IMR-90 (cell line): ENCODE data around the gene QPRT. TPM values are rescaled to one million over a fixed set of nuclear protein-coding genes. Genes with fewer than 3 reads are reported as not detected.
"Not testable (repeated sequence)": the region's sequence is repeated elsewhere in the genome, so short reads cannot be mapped to it uniquely, and the experiment has no call there.

Experiments used
- ATAC-seq: fragments of 200-7000 bp; cut with Tn5 transposase; 2 replicates; pipeline ENCODE4 v1.9.1; 2020; ENCODE audit warnings: low read depth, mild to moderate bottlenecking, moderate library complexity
- BruUV-seq: library from RNA; stranded (reverse); fragments of 400-500 nt; replicated peaks from 2 replicates; lab custom pipeline; 2021; lab: Mats Ljungman, UMichigan
- CTCF ChIA-PET: fragments of 300-600 bp; formaldehyde crosslinking; extraction: SDS; loops from one replicate; lab custom pipeline; 2021; ENCODE audit warnings: antibody characterized with exemption; lab: Yijun Ruan, JAX
- POLR2A ChIA-PET: fragments of 300-600 bp; sonication (Branson Sonifier 250); formaldehyde crosslinking; loops from one replicate; lab custom pipeline; 2022; ENCODE audit warnings: antibody characterized with exemption; ENCODE audit not compliant: unreplicated experiment; lab: Charles Lee
- DNase-seq: peaks from one replicate; pipeline ENCODE4 v3.0.0; 2013
- H2AFZ ChIP-seq: replicated peaks from 2 replicates; pipeline ENCODE3; 2013; ENCODE audit warnings: low read length, mild to moderate bottlenecking; ENCODE audit not compliant: poor library complexity
- H2AK5ac ChIP-seq: 2 replicates; pipeline ENCODE4 v1.6.1; 2013; ENCODE audit warnings: low read depth, low read length, inconsistent platforms
- H2AK9ac ChIP-seq: replicated peaks from 2 replicates; pipeline ENCODE3; 2013; ENCODE audit warnings: mild to moderate bottlenecking, low read depth, low read length, moderate library complexity; ENCODE audit not compliant: poor library complexity
- H2BK120ac ChIP-seq: 2 replicates; pipeline ENCODE4 v1.6.1; 2013; ENCODE audit warnings: low read depth, low read length, inconsistent platforms
- H2BK15ac ChIP-seq: 3 replicates; pipeline ENCODE4 v1.6.1; 2013; ENCODE audit warnings: low read depth, low read length, inconsistent platforms
- H2BK20ac ChIP-seq: 2 replicates; pipeline ENCODE4 v1.6.1; 2013; ENCODE audit warnings: low read depth, mild to moderate bottlenecking, inconsistent platforms, low read length, moderate library complexity
- H2BK5ac ChIP-seq: 2 replicates; pipeline ENCODE4 v1.6.1; 2013; ENCODE audit warnings: mild to moderate bottlenecking, low read depth, low read length, inconsistent platforms; ENCODE audit not compliant: poor library complexity, severe bottlenecking
- H3K14ac ChIP-seq: replicated peaks from 2 replicates; pipeline ENCODE4 v1.6.1; 2013; ENCODE audit warnings: low read depth, low read length, inconsistent platforms
- H3K18ac ChIP-seq: 2 replicates; pipeline ENCODE4 v1.6.1; 2013; ENCODE audit warnings: low read depth, low read length, control low read depth
- H3K23ac ChIP-seq: 2 replicates; pipeline ENCODE4 v1.6.1; 2013; ENCODE audit warnings: low read depth, low read length, inconsistent platforms
- H3K27ac ChIP-seq: 2 replicates; pipeline ENCODE4 v1.5.1; 2013; ENCODE audit warnings: mild to moderate bottlenecking, control low read depth, low read length; ENCODE audit not compliant: insufficient read depth
- H3K27me3 ChIP-seq: 2 replicates; pipeline ENCODE4 v1.6.1; 2013; ENCODE audit warnings: low read length; ENCODE audit not compliant: control insufficient read depth, insufficient read depth
- H3K36me3 ChIP-seq: 2 replicates; pipeline ENCODE4 v1.6.1; 2013; ENCODE audit warnings: low read length, mixed read lengths; ENCODE audit not compliant: control insufficient read depth, insufficient read depth
- H3K4ac ChIP-seq: 2 replicates; pipeline ENCODE4 v1.6.1; 2013; ENCODE audit warnings: low read depth, low read length, inconsistent platforms
- H3K4me1 ChIP-seq: 2 replicates; pipeline ENCODE4 v1.6.1; 2013; ENCODE audit warnings: low read length, mixed read lengths; ENCODE audit not compliant: control insufficient read depth, insufficient read depth
- H3K4me2 ChIP-seq: 2 replicates; pipeline ENCODE4 v1.6.1; 2013; ENCODE audit warnings: low read depth, mild to moderate bottlenecking, control low read depth, low read length, moderate library complexity
- H3K4me3 ChIP-seq: 2 replicates; pipeline ENCODE4 v1.5.1; 2013; ENCODE audit warnings: low read depth, mild to moderate bottlenecking, control low read depth, low read length, moderate library complexity; ENCODE audit not compliant: insufficient read depth
- H3K56ac ChIP-seq: 2 replicates; pipeline ENCODE4 v1.6.1; 2013; ENCODE audit warnings: low read length, inconsistent platforms; ENCODE audit not compliant: insufficient read depth; ENCODE audit errors: extremely low read depth
- H3K79me1 ChIP-seq, 2 experiments: 2 replicates each; pipeline ENCODE4 v1.6.1; 2013; ENCODE audit warnings: low read length in 2 of 2, inconsistent platforms in 1 of 2, low read depth in 1 of 2
- H3K9ac ChIP-seq: 2 replicates; pipeline ENCODE4 v1.6.1; 2013; ENCODE audit warnings: low read depth, low read length, control low read depth
- H3K9me1 ChIP-seq: 2 replicates; pipeline ENCODE4 v1.6.1; 2013; ENCODE audit warnings: low read length, inconsistent platforms; ENCODE audit not compliant: insufficient read depth
- H3K9me3 ChIP-seq: 2 replicates; pipeline ENCODE4 v1.6.1; 2013; ENCODE audit warnings: low read length; ENCODE audit not compliant: control insufficient read depth, insufficient read depth
- H4K20me1 ChIP-seq: 2 replicates; pipeline ENCODE4 v1.6.1; 2013; ENCODE audit warnings: low read length, inconsistent platforms; ENCODE audit not compliant: insufficient read depth
- H4K5ac ChIP-seq: 2 replicates; pipeline ENCODE4 v1.6.1; 2013; ENCODE audit warnings: mild to moderate bottlenecking, low read depth, low read length, control low read depth
- H4K8ac ChIP-seq, 2 experiments: 2 replicates each; pipeline ENCODE4 v1.6.1; 2013; ENCODE audit warnings: low read depth in 2 of 2, low read length in 2 of 2, control low read depth in 1 of 2, inconsistent platforms in 1 of 2
- H4K91ac ChIP-seq: 2 replicates; pipeline ENCODE4 v1.6.1; 2013; ENCODE audit warnings: low read depth, low read length, inconsistent platforms; ENCODE audit not compliant: insufficient read depth
- CEBPB ChIP-seq: IDR thresholded peaks from 2 replicates; pipeline ENCODE4 v1.6.1; 2012; ENCODE audit warnings: low read depth, low read length, improper control_type of control experiment
- CHD1 ChIP-seq: IDR thresholded peaks from 2 replicates; pipeline ENCODE4 v1.6.1; 2012; ENCODE audit warnings: low read depth, low read length, improper control_type of control experiment
- ELK1 ChIP-seq: fragments of 150-350 bp; IDR thresholded peaks from 2 replicates; pipeline ENCODE4 v1.6.1; 2016; ENCODE audit warnings: low read depth, mild to moderate bottlenecking, low read length, moderate library complexity, borderline replicate concordance
- FOS ChIP-seq: fragments of 150-350 bp; IDR thresholded peaks from 2 replicates; pipeline ENCODE4 v1.6.1; 2016; ENCODE audit warnings: low read depth, low read length
- MAFK ChIP-seq: IDR thresholded peaks from 2 replicates; pipeline ENCODE4 v1.6.1; 2012; ENCODE audit warnings: low read depth, low read length, improper control_type of control experiment
- POLR2A ChIP-seq: IDR thresholded peaks from 2 replicates; pipeline ENCODE4 v1.6.1; 2012; ENCODE audit warnings: mild to moderate bottlenecking, low read depth, low read length
- RAD21 ChIP-seq: IDR thresholded peaks from 2 replicates; pipeline ENCODE4 v1.6.1; 2012; ENCODE audit warnings: low read length, improper control_type of control experiment
- RCOR1 ChIP-seq: IDR thresholded peaks from 2 replicates; pipeline ENCODE4 v1.6.1; 2012; ENCODE audit warnings: mild to moderate bottlenecking, low read length, improper control_type of control experiment; ENCODE audit not compliant: insufficient replicate concordance
- USF2 ChIP-seq: fragments of 150-350 bp; IDR thresholded peaks from 2 replicates; pipeline ENCODE4 v1.6.1; 2017; ENCODE audit warnings: mild to moderate bottlenecking, antibody characterized with exemption, low read length, low read depth
- WGBS, 2 experiments: methylation state at CpG; one replicate each; pipeline versions ENCODE4 v1.1.5 to v1.1.7; 2013; ENCODE audit warnings: missing lambda C conversion rate in 2 of 2; ENCODE audit not compliant: insufficient read length in 1 of 2; ENCODE audit errors: extremely low coverage in 2 of 2; 5-methylcytosine and 5-hydroxymethylcytosine counted together
- dilution Hi-C: fragments of 300-500 bp; cut with HindIII; formaldehyde crosslinking; loops from one replicate; pipeline ENCODE4 v1.14.3; 2018; ENCODE audit warnings: low sequenced_read_pairs; ENCODE audit not compliant: unreplicated experiment
- in situ Hi-C: fragments of 300-500 bp; cut with MboI; formaldehyde crosslinking; loops from 3 replicates; pipeline ENCODE4 v1.14.3; 2019; ENCODE audit warnings: low sequenced_read_pairs, inconsistent platforms, mixed read lengths
- intact Hi-C: fragments of 100-400 bp; cut with micrococcal nuclease; formaldehyde crosslinking; loops from 2 replicates; pipeline ENCODE4 v1.10.0; 2022
- polyA plus RNA-seq, 3 experiments: library from polyadenylated mRNA; depleted of rRNA; stranded (reverse); fragments of >200 nt; gene quantifications; 2 replicates each; pipeline ENCODE4 v1.2.3, GENCODE V29; 2012; ENCODE audit warnings: low replicate concordance in 1 of 3
- total RNA-seq: library from RNA; depleted of rRNA; stranded (reverse); fragments of >200 nt; gene quantifications from 2 replicates; pipeline ENCODE4 v1.2.3, GENCODE V29; 2012

Gene QPRT
- total and polyA plus RNA-seq, 2 of the 4 experiments (the other 2 are of a cell fraction) = 3.4 to 6.3 TPM

- H2BK5ac ChIP-seq = no peak overlapping the region
- H3K18ac ChIP-seq = no peak overlapping the region
- no peak overlapping the region for H4K5ac ChIP-seq
- no peak overlapping the region for H4K91ac ChIP-seq
- H3K36me3 ChIP-seq = no peaks in the 10 kb centered on the region
- CTCF ChIA-PET = interaction anchor here (1.0 to 1.1 kb wide), 2 partner anchors 12 to 24 kb away, joined by 5 to 8 read pairs; no protein-coding TSS in a partner anchor
- intact Hi-C loops (no loop called here), dilution Hi-C loops (no loop called here), in situ Hi-C loops (no loop called here)
- H4K8ac ChIP-seq = no peak overlapping the region
- ATAC-seq (no peak), DNase-seq (no peak)
- WGBS, 2 experiments = no CpG with 5 or more reads among the region's 2 CpGs
- H2BK120ac ChIP-seq = no peak overlapping the region
- H2AK9ac ChIP-seq = no peak overlapping the region
- no peak overlapping the region for H2BK20ac ChIP-seq
- no peaks in the 10 kb centered on the region for H3K9me3 ChIP-seq
- no peak overlapping the region for H2AK5ac ChIP-seq
- no TSS peak for BruUV-seq
- H3K4me3 ChIP-seq = no peak overlapping the region
- no peaks in the 10 kb centered on the region for H3K9me1 ChIP-seq
- no peak overlapping the region for H2BK15ac ChIP-seq
- H3K23ac ChIP-seq = no peak overlapping the region
- H3K27ac ChIP-seq = no peak overlapping the region
- no peak for TF ChIP-seq CEBPB
- no peak for TF ChIP-seq RAD21
- no peak for TF ChIP-seq CHD1
- TF ChIP-seq ELK1 = no peak
- no peak for TF ChIP-seq RCOR1
- TF ChIP-seq FOS = no peak
- no peak for TF ChIP-seq MAFK
- no peak for TF ChIP-seq POLR2A
- TF ChIP-seq USF2 = no peak
- no peaks in the 10 kb centered on the region for H4K20me1 ChIP-seq
- no peaks in the 10 kb centered on the region for H3K79me1 ChIP-seq
- H3K56ac ChIP-seq = no peak overlapping the region
- 0 out of 2 replicates have a peak, but pooled peaks cover under 1% of the 10 kb centered on the region for H3K4me1 ChIP-seq
- H3K4ac ChIP-seq = no peak overlapping the region
- POLR2A ChIA-PET = no interaction called here
- no peak overlapping the region for H3K14ac ChIP-seq
- H3K9ac ChIP-seq = no peak overlapping the region
- no peak overlapping the region for H2AFZ ChIP-seq
- H3K27me3 ChIP-seq = no peaks in the 10 kb centered on the region
- H3K4me2 ChIP-seq = no peak overlapping the region
Observed at GRCh38 chr16:29705030-29705429, 26.1 kb downstream of the QPRT start.

- H2AK5ac ChIP-seq, H3K27me3 ChIP-seq, H2BK5ac ChIP-seq, H2BK15ac ChIP-seq, H3K14ac ChIP-seq, H4K91ac ChIP-seq, H2AK9ac ChIP-seq, CTCF ChIA-PET, H2AFZ ChIP-seq, H3K4me3 ChIP-seq, ATAC-seq, H4K20me1 ChIP-seq, dilution Hi-C loops, in situ Hi-C loops, H3K4me1 ChIP-seq, H3K18ac ChIP-seq, H3K36me3 ChIP-seq, H3K23ac ChIP-seq, DNase-seq, H3K9me1 ChIP-seq, H3K9me3 ChIP-seq, intact Hi-C loops, H3K9ac ChIP-seq, H2BK120ac ChIP-seq, H3K4me2 ChIP-seq, BruUV-seq, H4K5ac ChIP-seq, POLR2A ChIA-PET, H3K27ac ChIP-seq, H3K56ac ChIP-seq, H3K79me1 ChIP-seq, H3K4ac ChIP-seq, H2BK20ac ChIP-seq, H4K8ac ChIP-seq: not testable (repeated sequence)
- no CpG with 5 or more reads among the region's 1 CpG for WGBS, 2 experiments
Observed at GRCh38 chr16:29707160-29707559, 28.2 kb downstream of the QPRT start.
